Stomach (tissue), 9 donors: Measurements from ENCODE around the gene TADA2A. TPM values are rescaled to one million over a fixed set of nuclear protein-coding genes. Genes with fewer than 3 reads are reported as not detected.
A peak's percentile ranks its signal among the peaks of the same experiment; 100 is the strongest.
"Not testable (repeated sequence)": the region's sequence is repeated elsewhere in the genome, so short reads cannot be mapped to it uniquely, and the experiment has no call there.

Experiments used
- DNase-seq, 2 donors: peaks; one replicate each; pipeline versions ENCODE4 v3.0.0 to v3.0.0-alpha.2; 2013 to 2019
- H3K27ac ChIP-seq, 5 donors: fragments of 200-600 bp in 4 of 5; sonication (generic) in 4 of 5; one replicate each; pipeline ENCODE4 v1.5.1; 2013 to 2019; ENCODE audit warnings: mild to moderate bottlenecking in 1 of 5, moderate library complexity in 1 of 5
- H3K27me3 ChIP-seq, 3 donors: fragments of 200-600 bp; sonication (generic); one replicate each; pipeline ENCODE4 v1.5.1; 2017 to 2019; ENCODE audit warnings: mixed run types in 1 of 3
- H3K36me3 ChIP-seq, 4 donors: fragments of 200-600 bp; sonication (generic); 1 replicate in 3 of 4; 2 replicates in 1 of 4; pipeline ENCODE4 v1.5.1; 2016 to 2019
- H3K4me1 ChIP-seq, 4 donors: fragments of 200-600 bp; sonication (generic); one replicate each; pipeline ENCODE4 v1.5.1; 2016 to 2019
- H3K4me3 ChIP-seq, 4 donors: fragments of 200-600 bp; sonication (generic) in 3 of 4; one replicate each; pipeline ENCODE4 v1.5.1; 2016 to 2019; ENCODE audit warnings: mild to moderate bottlenecking in 1 of 4
- H3K9me3 ChIP-seq, 4 donors: fragments of 200-600 bp; sonication (generic); one replicate each; pipeline ENCODE4 v1.5.1; 2016 to 2019
- EP300 ChIP-seq: sonication (generic); formaldehyde crosslinking; IDR thresholded peaks from one replicate; pipeline ENCODE4 v1.6.1; 2017; ENCODE audit warnings: antibody characterized with exemption
- POLR2A ChIP-seq, 4 donors: fragments of 450-650 bp; IDR thresholded peaks; one replicate each; pipeline ENCODE4 v1.6.1; 2016; ENCODE audit warnings: antibody characterized with exemption in 4 of 4, control low read depth in 2 of 4, mild to moderate bottlenecking in 1 of 4, moderate library complexity in 1 of 4
- POLR2AphosphoS5 ChIP-seq, 3 donors: sonication (generic); formaldehyde crosslinking; IDR thresholded peaks; one replicate each; pipeline ENCODE4 v1.6.1; 2016; ENCODE audit warnings: antibody characterized with exemption in 3 of 3
- WGBS, 5 donors: extraction: QIAGEN DNeasy Blood & Tissue Kit in 3 of 5; methylation state at CpG; one replicate each; pipeline versions ENCODE4 v1.1.5 to v1.1.7; 2013 to 2018; 5-methylcytosine and 5-hydroxymethylcytosine counted together
- intact Hi-C: fragments of 100-400 bp; cut with DNase I; formaldehyde crosslinking; loops from one replicate; pipeline ENCODE4 v1.15.1; 2023; ENCODE audit warnings: low total_unique reads
- polyA plus RNA-seq, 3 donors: library from polyadenylated mRNA; stranded (reverse); fragments of 200-250 nt; gene quantifications; one replicate each; pipeline ENCODE4 v1.2.3, GENCODE V29; 2013
- total RNA-seq, 5 donors: library from RNA; depleted of rRNA; stranded (reverse); fragments of >200 nt; gene quantifications; one replicate each; pipeline versions ENCODE4 v1.1.0 to v1.2.3, GENCODE V29; 2014 to 2016
- TF ChIP-seq, protein P1 (sequence below), 7 experiments: fragments of 450-650 bp in 4 of 7; fragments of 200-600 bp in 3 of 7; sonication (generic) in 3 of 7; IDR thresholded peaks; one replicate each; pipeline ENCODE4 v1.5.1; 2016 to 2019; ENCODE audit warnings: antibody characterized with exemption in 7 of 7, control low read depth in 2 of 7, mild to moderate bottlenecking in 1 of 7
- donor health status: healthy with polysubstance abuse.
- donor health status: Bipolar disorder and iron deficiency.
- donor health status: healthy.

Gene TADA2A
- total and polyA plus RNA-seq, 8 donors, result 6.5 to 54.3 (median 9.3) TPM

DNA sequence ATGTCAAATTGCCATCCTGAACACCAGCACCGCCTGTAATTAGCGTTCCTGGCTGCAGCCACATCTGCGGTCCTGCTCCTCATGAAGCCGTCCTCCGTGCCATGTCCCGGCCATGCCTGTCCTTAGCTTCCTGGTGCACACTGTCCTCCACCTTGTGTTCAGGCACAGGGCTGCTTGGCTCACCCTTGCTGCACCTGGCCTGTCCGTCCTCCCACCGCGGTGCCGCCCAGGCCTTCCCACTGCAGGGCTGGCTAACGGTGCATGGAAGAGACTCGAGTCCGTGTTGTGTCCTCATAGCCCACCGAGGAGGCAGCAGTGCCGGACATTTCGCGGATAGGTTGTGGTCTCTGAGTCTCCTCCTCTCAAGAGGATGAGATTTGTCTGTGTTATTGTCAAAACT is 103.4 kb downstream of the TADA2A start:
- Histone ChIP-seq H3K4me1 (peaks cover 0 to 13% (median 4%) of the 10 kb centered on the region in 4 donors), H3K27ac (no peak overlapping the region), H3K27me3 (no peaks in the 10 kb centered on the region), H3K9me3 (no peaks in the 10 kb centered on the region), H3K36me3 (peaks cover 9 to 31% (median 30%) of the 10 kb centered on the region in 4 donors), H3K4me3 (no peak overlapping the region)
- intact Hi-C loops, result no loop called here
- 91 to 96% (median 95%) methylated on average over 17 of the region's 17 CpGs for WGBS, 5 donors
- TF ChIP-seq, protein P1, sequence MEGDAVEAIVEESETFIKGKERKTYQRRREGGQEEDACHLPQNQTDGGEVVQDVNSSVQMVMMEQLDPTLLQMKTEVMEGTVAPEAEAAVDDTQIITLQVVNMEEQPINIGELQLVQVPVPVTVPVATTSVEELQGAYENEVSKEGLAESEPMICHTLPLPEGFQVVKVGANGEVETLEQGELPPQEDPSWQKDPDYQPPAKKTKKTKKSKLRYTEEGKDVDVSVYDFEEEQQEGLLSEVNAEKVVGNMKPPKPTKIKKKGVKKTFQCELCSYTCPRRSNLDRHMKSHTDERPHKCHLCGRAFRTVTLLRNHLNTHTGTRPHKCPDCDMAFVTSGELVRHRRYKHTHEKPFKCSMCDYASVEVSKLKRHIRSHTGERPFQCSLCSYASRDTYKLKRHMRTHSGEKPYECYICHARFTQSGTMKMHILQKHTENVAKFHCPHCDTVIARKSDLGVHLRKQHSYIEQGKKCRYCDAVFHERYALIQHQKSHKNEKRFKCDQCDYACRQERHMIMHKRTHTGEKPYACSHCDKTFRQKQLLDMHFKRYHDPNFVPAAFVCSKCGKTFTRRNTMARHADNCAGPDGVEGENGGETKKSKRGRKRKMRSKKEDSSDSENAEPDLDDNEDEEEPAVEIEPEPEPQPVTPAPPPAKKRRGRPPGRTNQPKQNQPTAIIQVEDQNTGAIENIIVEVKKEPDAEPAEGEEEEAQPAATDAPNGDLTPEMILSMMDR (IDR thresholded peaks at IDR 0.05), result no peak
- TF ChIP-seq POLR2AphosphoS5 (IDR thresholded peaks at IDR 0.05) (no peak), EP300 (no peak), POLR2A (IDR thresholded peaks at IDR 0.05) (no peak)
- no peak for DNase-seq

DNA sequence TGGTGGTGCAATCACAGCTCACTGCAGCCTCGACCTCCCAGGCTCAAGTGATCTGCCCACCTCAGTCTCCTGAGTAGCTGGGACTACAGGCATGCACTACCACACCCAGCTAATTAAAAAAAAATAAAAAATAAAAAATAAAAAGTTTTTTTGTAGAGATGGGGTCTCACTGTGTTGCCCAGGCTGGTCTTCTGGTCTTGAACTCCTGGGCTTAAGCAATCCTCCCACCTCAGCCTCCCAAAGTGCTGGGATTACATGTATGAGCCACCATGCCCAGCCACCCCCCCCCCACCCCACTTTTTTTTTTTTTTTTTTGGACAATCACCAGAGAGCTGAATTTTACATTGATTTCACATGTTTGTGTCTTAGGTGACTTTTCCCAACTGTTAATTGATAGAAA is 105.0 kb downstream of the TADA2A start:
- H3K4me3 ChIP-seq, intact Hi-C loops, DNase-seq, H3K9me3 ChIP-seq, H3K27me3 ChIP-seq, H3K27ac ChIP-seq: not testable (repeated sequence)
- WGBS, 5 donors, result 80 to 100% (median 88%) methylated on average over 1 of the region's 1 CpG
- H3K36me3 ChIP-seq, result peaks cover 9 to 47% (median 44%) of the 10 kb centered on the region in 4 donors
- peaks cover 0 to 11% (median 4%) of the 10 kb centered on the region in 4 donors for H3K4me1 ChIP-seq

DNA sequence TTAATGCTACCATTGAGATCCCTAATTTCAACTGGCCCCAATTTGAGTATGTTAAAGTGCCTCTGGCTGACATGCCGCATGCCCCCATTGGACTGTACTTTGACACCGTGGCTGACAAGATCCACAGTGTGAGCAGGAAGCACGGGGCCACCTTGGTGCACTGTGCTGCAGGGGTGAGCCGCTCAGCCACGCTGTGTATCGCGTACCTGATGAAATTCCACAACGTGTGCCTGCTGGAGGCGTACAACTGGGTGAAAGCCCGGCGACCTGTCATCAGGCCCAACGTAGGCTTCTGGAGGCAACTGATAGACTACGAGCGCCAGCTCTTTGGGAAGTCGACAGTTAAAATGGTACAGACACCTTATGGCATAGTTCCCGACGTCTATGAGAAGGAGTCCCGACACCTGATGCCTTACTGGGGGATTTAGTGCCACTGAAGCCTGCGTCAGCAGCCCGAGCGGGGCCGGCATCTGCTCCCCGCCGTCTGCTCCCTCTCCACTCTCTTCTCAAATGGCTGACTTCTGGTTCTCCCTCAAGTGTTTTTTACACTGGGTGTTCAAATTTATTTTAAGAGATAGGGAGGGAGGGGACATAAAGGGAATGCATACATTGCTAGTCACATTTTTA is 105.9 kb downstream of the TADA2A start:
- 85 to 88% (median 87%) methylated on average over 23 to 24 of the region's 24 CpGs for WGBS, 5 donors
- Histone ChIP-seq H3K27ac (no peak overlapping the region), H3K36me3 (peaks cover 19 to 56% (median 53%) of the 10 kb centered on the region in 4 donors), H3K9me3 (no peaks in the 10 kb centered on the region), H3K4me1 (peaks cover 0 to 2% (median 0%) of the 10 kb centered on the region in 4 donors), H3K4me3 (no peak overlapping the region), H3K27me3 (no peaks in the 10 kb centered on the region)
- intact Hi-C loops, result no loop called here
- TF ChIP-seq POLR2A (IDR thresholded peaks at IDR 0.05) (no peak), EP300 (no peak), POLR2AphosphoS5 (IDR thresholded peaks at IDR 0.05) (no peak)
- TF ChIP-seq, protein P1 (IDR thresholded peaks at IDR 0.05), result no peak
- no peak for DNase-seq

DNA sequence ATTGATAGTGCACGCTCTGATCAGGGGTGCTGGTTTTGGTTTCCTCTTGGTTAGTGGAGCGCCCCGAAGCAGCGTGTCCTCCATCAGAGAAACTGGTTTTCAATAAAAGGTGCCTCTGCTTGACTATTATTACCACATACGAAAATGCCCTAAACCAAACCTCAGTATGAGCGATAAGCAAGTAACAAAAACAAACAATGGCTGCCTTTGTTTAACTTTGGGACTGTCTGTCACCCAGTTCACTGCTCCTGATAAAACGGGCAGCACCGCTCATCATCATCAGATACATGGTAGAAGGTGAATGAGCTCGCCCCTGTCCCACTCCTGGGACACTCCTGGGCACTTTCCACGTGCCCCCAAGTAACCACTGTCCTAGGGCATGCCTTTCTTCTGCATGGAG is 107.0 kb downstream of the TADA2A start:
- no peak overlapping the region for H3K4me3 ChIP-seq
- WGBS, 5 donors, result 68 to 83% (median 81%) methylated on average over 9 to 10 of the region's 10 CpGs
- peaks cover 30 to 68% (median 64%) of the 10 kb centered on the region in 4 donors for H3K36me3 ChIP-seq
- no peaks in the 10 kb centered on the region for H3K4me1 ChIP-seq
- H3K27ac ChIP-seq, result no peak overlapping the region
- no peak for DNase-seq
- H3K27me3 ChIP-seq, result no peaks in the 10 kb centered on the region
- TF ChIP-seq, protein P1 (IDR thresholded peaks at IDR 0.05), result no peak
- TF ChIP-seq EP300, result no peak
- no peak for TF ChIP-seq POLR2A (IDR thresholded peaks at IDR 0.05)
- H3K9me3 ChIP-seq, result no peaks in the 10 kb centered on the region
- intact Hi-C loops, result no loop called here

DNA sequence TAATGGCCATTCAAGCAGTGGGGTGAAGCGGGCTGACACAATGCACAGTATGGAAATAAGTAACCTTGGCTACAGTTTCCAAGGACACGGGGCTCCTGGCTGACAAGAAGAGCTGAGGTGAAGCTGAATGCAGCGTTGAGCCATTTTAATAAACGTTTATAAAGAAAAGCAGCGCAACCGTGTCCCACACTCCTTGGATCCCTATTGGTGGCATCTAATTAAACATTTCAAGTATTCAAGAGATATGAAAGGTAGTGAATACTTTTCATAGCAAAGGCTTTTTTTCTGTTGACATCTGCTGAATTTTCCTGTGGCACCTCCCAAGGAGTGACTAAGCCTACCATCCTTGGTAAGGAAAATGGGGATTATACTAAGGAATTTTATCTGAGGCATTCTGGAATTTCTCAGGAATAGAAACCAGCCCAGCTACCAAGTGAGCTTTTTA is 109.5 kb downstream of the TADA2A start:
- peak in 1 of 2 donors; percentile 42 for DNase-seq
- TF ChIP-seq, protein P1 (IDR thresholded peaks at IDR 0.05), result no peak
- no peak for TF ChIP-seq POLR2AphosphoS5 (IDR thresholded peaks at IDR 0.05)
- TF ChIP-seq POLR2A (IDR thresholded peaks at IDR 0.05), result no peak
- no peak for TF ChIP-seq EP300
- 72 to 86% (median 80%) methylated on average over 6 of the region's 6 CpGs for WGBS, 5 donors
- H3K27ac ChIP-seq, result no peak overlapping the region
- H3K9me3 ChIP-seq, result no peaks in the 10 kb centered on the region
- H3K4me1 ChIP-seq, result no peaks in the 10 kb centered on the region
- H3K27me3 ChIP-seq, result no peaks in the 10 kb centered on the region
- intact Hi-C loops, result no loop called here
- H3K36me3 ChIP-seq, result peaks cover 47 to 92% (median 89%) of the 10 kb centered on the region in 4 donors
- no peak overlapping the region for H3K4me3 ChIP-seq
